Left renal cortex interstitium (tissue), 4 donors: ENCODE measurements around the gene NR2E1. TPM values are rescaled to one million over a fixed set of nuclear protein-coding genes. Genes with fewer than 3 reads are reported as not detected.

Source experiments
- DNase-seq, 4 donors: peaks; one replicate each; pipeline ENCODE4 v3.0.0-alpha.2; 2013; ENCODE audit warnings: low read depth in 4 of 4, low spot score in 2 of 4, missing footprints in 1 of 4
- polyA plus RNA-seq, 4 donors: library from polyadenylated mRNA; unstranded; fragments of 120-200 nt; gene quantifications; one replicate each; pipeline ENCODE4 v1.2.1, GENCODE V29; 2013; ENCODE audit not compliant: insufficient read length in 4 of 4

NR2E1 gene
- polyA plus RNA-seq, 4 donors, result not detected

- no peak for DNase-seq
Observed at GRCh38 chr6:108203189-108204112, 37.6 kb downstream of the NR2E1 start.

GRCh38 chr6:108207013-108207412, 41.2 kb downstream of the NR2E1 start:
- no peak for DNase-seq

- DNase-seq, result no peak
Observed at GRCh38 chr6:108209738-108210137, 43.9 kb downstream of the NR2E1 start.

- no peak for DNase-seq
Observed at GRCh38 chr6:108210556-108210955, 44.7 kb downstream of the NR2E1 start.

- DNase-seq, result no peak
Observed at GRCh38 chr6:108211671-108212070, 45.8 kb downstream of the NR2E1 start.

GRCh38 chr6:108222064-108222463, 56.2 kb downstream of the NR2E1 start:
- no peak for DNase-seq

GRCh38 chr6:108222504-108222903, 56.7 kb downstream of the NR2E1 start:
- DNase-seq, result no peak

GRCh38 chr6:108227290-108227689, 61.5 kb downstream of the NR2E1 start:
- DNase-seq, result no peak

- no peak for DNase-seq
Observed at GRCh38 chr6:108228416-108228815, 62.6 kb downstream of the NR2E1 start.

- DNase-seq, result no peak
Observed at GRCh38 chr6:108235127-108235526, 69.3 kb downstream of the NR2E1 start.

GRCh38 chr6:108236791-108237190, 71.0 kb downstream of the NR2E1 start:
- DNase-seq, result no peak

GRCh38 chr6:108238322-108238721, 72.5 kb downstream of the NR2E1 start:
- no peak for DNase-seq

Other genes starting within 250 kb of the NR2E1 start
- 100 to 1,000 TPM in 2 of 4 donors, 10 to 100 TPM in 2; 83.6 to 122 (median 101) TPM for gene SEC63, start 207.8 kb upstream of the NR2E1 start, polyA plus RNA-seq
- 10 to 100 TPM; 20.0 to 35.4 (median 28.3) TPM for gene OSTM1, start 91.3 kb upstream of the NR2E1 start, polyA plus RNA-seq
- gene SNX3, start 95.0 kb downstream of the NR2E1 start, polyA plus RNA-seq, result 100 to 1,000 TPM; 188 to 256 (median 230) TPM
- 1 to 10 TPM; 7.1 to 8.4 (median 7.8) TPM for gene AFG1L, start 129.0 kb downstream of the NR2E1 start, polyA plus RNA-seq